GM21737 (cell line): ENCODE measurements around the gene CDKN2B-AS1.

ENCODE experiments used
- ATAC-seq: cut with Tn5 transposase; IDR thresholded peaks from one replicate; pipeline ENCODE4 v1.9.1; 2021; ENCODE audit warnings: mild to moderate bottlenecking, moderate library complexity; ENCODE audit not compliant: unreplicated experiment

The CDKN2B-AS1 gene

DNA sequence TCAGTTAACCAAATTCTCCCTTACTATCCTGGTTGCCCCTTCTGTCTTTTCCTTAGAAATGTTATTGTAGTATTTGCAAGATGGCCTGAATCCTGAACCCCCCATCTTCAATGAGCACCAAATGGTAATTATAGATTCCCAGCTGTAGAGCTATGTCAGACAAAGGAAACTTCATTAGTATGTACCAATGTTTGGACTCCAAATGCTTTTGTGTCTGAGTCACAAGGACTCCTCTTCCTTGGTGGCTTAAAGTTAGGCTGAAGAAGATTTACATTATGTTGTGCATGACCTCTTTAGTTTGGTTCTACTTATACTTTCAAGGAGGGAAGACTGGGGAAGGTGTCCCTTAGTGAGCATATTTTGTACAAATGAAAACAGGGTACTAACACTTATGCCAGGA, 120.4 kb downstream of the CDKN2B-AS1 start:
- ATAC-seq = no peak

DNA sequence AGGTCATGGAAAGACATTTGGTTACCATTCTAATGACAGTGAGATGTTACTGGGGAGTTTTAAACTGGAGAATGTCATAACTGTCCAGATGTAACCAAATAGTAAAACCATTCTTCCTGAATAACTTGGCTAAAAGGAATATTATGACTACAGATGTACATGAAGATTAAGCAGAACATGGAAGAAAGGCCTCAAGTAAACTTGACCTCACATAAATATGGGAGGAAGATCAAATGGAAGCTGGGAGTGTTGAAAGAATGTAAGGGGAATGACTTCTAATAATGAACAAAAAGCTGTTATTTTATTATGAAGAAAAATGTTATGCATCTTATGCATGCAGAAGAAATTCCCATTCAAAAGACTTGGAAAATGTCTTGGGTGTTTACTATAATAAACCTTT, 122.2 kb downstream of the CDKN2B-AS1 start:
- ATAC-seq = no peak

DNA sequence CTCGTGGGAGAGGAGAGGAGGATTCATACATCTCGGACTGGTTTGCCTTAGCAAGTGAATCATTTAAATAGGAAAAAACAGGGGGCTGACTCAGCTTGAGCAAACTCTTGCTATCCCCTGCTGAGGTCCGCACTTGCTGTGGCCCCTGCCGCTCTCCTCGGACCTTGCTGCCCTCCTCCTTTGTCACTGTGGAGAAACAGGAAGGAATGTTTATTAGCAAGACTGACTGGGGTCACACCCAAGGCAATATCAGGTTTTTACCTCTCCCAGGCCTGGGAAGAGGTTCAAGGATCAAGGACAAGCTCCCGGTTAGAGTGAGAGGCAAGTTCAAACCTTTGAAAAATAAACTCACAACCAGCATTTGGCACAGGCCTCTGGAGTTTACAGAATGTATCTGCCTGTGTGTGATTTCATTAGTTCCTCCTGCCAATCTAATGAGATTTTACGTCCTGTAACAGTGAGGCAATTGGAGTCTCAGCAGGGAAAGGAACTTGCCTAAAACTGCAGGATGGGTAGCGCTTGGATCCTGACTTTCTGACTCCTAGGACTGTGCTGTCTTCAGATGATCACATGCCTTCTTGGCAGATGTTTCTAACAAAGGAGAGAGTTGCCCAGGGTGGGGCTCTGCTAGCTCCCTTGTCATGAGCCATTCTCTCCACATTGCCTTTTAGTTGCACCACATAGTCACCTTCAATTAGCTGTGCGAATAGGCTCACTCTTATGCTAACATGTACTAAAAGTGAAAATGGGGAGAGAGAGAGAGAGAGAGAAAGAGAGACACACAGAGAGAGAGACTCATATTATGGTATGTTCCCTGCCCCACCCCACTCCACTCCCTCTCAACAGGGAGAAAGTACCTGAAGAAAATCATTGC, 123.2 kb downstream of the CDKN2B-AS1 start:
- no peak for ATAC-seq

DNA sequence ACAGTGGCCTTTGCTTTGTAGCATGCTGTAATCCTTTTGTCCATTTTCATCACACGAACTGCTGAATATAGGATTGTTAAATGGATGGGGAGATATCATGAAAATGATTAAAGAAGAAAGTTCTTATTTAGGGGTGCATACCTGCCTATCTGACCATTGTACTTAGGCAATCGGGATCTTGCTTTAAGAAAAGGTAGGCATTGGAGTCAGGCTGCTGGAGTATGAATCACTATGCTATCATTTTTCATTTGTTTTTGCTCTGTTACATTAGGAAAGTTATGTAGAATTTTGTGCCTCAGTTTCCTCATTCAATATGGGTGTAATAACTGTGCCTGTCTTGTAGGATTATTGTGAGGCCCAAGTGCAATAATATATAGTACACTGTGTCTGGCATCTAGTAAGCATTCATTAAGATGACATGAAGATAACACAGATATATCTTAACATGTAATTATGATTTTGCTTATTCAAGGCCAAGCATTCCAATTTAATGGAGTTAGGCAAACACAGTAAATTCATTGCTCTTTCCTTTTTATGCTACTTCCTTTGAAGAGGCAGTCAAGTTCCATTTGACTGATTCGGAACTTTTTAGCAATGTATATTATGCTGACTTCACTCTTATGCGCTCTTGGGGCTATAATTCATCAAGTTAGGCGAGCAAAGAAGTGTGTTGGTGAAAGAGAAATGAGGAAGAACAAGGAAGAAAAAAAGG, 124.4 kb downstream of the CDKN2B-AS1 start:
- ATAC-seq = no peak

DNA sequence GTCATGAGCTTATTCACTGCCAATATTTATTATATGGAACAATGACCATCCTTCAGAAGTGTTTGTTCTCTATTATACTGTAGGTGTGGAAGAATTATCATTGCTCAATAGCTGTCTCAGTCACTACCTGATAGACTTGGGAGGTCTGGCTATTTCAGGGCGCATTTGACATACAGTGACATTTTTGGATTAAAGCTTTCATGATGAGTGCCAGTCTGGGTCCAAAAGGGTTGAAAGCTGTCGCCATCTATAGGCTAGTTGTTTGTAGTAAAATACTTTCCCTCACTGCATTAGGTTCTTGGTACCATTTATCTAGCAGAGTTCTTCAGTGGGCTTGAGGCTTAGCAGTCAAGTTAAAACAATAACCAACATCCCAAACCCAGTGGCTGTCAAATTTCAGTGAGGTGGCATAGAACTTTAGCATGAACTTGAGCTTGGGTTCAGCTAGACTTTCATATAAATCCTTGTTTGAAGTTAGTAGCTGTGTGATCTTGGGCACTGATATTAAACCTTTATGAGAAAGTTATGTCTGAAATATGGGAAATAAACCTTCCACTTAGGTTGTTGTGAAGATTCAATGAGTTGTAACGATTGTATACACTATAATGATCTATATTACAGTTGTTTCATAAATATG, 125.0 kb downstream of the CDKN2B-AS1 start:
- no peak for ATAC-seq

DNA sequence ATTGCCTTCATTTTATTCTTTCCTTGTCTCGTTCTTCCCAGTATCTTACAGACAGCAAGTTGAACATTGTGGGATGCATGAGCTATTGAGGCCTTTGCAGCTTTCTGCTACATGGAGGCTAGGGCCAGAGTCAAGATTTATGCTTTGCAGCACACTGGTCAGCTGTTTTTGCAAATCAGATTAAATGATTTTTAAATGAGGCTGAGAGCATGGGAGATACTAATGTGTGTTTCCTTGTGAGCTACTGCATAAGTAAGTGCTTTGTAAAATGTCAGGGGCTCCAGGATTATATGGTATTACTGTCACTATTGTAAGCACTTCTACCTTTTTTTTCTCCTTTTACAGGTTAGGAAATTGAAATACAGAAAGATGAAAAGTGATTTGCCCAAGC, 125.6 kb downstream of the CDKN2B-AS1 start:
- ATAC-seq = no peak

DNA sequence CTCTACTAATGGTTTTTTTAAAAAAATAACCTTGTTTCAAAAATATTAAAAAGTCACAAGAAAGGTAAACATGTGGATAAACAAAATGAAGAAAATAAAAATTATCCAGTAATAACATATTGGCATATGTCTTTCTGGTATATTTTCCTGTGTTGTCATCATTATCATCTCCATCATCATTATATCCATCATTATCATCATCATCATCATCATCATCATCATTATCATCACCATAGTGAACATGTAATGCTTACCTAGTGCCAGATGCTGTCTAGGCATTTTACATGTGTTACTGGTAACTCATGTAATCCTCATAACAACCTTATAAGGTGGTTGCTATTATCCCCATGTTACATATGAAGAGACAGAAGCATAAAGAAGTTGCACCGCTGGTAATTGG, 126.0 kb downstream of the CDKN2B-AS1 start:
- no peak for ATAC-seq

DNA sequence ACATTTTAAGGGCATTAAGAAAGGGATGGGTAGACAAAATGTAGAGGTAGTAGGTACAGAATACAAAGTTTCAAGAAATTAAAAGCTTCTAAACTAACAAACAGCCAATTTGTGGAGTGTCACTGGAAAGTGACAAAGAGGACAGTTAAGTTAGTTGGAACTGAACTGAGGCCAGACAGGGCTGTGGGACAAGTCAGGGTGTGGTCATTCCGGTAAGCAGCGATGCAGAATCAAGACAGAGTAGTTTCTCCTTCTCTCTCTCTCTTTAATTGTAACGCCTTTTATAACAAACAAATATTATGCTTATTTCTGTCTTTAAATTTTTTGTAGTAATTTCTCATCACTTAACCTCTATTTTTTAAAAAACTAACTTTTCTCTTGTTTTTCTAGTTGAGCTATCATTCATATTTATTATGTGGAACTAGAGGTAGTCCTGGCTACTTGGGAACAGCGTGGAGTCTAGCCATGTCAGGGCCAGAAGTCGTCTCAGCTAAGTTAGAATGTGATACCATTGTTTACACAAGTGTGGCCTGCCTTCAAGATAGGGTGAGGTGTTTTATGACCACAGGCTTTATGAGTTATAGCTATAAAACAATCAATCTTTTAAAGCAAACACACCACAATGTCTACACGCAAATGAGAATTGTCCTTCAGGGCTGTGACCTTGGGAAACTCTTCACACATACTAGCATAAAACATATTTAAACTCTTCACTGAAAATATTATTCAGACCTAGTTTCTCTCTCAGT, 129.8 kb downstream of the CDKN2B-AS1 start:
- ATAC-seq = no peak

DNA sequence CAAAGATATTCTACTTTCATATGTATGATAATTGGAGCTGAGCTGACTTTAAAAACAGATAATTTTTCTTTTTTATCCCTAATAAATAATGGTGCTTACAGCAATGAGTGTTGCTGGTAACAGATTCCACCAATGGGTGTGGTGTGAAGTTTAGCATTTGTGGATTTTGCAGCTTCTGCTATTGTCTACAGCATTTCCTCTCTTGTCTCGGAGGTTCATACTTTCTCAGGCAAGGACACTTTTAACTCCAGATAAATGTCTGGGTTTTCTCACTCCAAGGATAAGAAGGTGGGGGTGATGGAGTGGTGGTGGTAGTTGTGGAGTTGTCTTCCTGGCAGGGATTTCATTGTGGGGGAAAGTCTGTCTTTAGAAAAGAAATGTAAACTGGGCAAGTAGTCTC, 134.5 kb downstream of the CDKN2B-AS1 start:
- ATAC-seq = no peak

DNA sequence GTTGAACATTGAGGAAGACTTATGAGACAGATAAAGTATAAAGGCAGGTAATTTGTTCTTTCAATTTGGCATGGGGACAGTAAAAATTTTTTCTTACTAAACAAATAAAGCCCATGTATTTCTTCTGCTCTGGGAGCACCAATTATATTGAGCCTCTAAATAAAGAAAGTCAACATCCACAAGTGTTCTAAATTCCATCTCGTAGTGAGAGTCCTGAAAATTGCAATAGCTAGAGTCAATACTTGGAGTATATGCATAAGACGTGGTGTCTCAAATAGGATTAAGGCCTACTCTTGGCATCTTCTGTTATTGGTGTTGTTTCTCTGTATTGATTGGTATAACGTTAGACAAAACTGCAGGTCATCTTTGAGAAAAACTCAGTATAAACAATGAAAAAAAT, 135.0 kb downstream of the CDKN2B-AS1 start:
- ATAC-seq = no peak

DNA sequence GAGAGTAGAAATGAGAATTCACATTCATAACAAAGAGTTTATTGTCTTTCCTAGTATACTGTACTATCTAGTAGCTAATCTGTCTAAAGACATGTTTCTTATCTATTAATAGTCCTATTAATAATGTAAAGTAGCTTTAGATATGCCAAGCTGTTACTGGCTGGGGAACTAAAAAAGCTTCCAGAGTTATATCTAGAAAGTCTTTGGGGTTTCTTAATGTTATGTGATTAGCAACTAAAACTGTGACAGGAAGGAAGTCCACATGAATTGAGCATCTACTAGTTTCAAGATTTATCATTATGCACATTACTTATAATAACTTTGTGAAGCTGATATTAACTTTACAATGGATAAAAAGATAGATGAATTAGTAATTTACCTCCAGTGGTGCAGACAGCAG, 137.2 kb downstream of the CDKN2B-AS1 start:
- ATAC-seq = no peak

DNA sequence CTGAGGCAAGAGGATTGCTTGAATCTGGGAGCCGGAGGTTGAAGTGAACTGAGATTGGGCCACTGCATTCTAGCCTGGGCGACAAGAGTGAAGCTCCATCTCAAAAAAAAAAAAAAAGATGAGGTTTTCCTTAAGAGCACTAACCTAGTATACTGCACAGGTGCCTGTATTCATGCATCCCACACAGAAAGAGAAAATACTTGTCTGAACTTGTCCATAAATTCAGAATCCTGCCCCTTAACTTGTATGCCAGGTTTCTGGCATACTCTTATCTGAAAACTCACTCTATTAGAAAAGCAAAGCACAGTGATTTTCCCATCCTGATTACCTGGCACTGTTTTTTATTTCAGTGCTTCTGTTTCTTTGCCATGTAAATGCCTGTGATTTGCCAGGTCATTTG, 139.8 kb downstream of the CDKN2B-AS1 start:
- no peak for ATAC-seq

DNA sequence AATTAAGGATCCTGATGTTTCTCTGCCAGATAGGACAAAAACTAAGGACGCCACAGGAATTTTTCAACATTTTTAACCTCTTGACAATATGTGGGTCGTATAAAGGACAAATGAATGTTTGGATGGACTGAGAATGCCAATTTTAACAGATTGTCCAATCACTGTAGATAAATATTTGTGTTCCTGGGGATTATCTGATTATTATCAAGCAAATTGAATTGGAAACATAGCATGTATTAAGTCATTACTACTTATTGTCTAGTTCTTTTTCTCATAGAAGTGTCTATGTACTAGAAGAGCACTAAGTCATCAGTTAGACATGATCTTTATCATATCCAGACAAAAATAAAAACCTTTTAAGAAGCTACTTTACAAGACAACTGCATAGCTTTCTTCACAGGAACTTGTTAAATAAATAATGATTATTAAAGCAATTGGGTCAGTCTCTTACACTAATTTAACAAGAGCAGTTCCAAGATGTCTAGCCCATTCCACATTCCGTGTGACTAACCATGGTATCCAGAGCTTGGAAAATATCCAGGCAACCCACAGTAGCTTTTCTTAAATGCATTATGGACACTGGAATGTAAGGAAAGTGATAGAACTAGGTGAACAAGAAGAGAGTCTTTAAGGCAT, 142.0 kb downstream of the CDKN2B-AS1 start:
- ATAC-seq = no peak

DNA sequence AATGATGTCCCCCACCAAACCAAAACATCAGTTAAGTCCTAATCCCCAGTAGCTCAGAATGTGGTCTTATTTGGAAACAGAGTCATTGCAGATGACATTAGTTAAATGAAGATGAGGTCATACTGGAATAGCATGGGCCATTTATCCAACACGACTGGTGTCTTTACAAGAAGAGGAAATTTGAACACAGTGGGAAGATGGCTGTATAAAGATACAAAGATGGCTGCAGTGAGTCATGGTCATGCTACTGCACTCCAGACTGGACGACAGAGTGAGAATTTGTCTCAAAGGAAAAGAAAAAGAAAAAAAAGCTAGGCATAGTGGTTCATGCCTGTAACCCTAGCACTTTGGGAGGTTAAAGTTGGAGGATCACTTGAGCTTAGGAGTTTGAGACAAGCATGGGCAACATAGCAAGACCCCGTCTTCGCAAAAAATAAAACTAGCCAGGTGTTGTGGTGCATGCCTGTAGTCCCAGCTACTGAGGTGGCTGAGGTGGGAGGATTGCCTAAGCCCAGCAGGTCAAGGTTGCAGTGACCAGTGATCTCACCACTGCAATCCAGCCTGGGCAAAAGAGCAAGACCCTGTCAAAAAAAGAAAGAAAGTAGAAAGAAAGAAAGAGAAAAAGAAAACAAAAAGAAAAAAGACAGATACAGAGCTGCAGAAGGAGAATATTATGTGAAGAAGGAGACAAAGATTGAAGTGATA, 144.5 kb downstream of the CDKN2B-AS1 start:
- no peak for ATAC-seq

DNA sequence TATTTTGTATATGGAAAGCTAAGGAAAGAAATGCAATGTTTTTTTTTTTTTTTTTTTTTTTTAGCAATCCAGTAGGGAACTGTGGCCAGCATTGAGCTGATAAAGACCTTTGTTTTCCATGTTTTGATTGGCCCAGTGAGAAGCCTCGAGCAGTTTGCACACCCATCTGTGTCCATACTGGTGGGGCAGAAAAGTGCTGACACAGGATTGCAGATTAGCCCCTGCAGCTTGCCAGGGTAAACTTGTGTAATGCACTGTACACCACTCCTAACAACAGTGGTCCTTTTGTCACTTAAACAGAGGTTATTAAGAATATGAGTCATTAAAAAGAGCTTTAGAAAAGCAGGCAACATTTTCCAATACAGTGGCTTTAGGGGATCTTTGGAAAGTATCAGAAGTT, 147.3 kb downstream of the CDKN2B-AS1 start:
- ATAC-seq = no peak

DNA sequence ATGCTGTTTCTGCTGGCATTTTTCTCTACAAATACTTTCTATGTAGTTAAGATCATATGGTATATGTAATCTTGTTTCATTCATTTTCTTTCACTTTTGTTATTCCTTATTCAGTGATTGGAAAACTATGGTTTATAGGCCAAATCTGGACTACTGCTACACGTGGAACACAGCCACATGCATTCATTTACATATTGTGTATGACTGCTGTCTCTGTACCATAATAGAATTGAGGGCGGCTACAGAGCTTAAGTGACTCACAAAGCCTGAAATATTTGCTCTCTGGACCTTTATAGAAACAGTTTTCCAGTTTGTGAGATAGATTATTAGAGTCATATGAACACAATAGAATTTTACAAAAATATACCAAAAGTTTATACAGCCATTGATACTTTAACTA, 148.1 kb downstream of the CDKN2B-AS1 start:
- no peak for ATAC-seq

DNA sequence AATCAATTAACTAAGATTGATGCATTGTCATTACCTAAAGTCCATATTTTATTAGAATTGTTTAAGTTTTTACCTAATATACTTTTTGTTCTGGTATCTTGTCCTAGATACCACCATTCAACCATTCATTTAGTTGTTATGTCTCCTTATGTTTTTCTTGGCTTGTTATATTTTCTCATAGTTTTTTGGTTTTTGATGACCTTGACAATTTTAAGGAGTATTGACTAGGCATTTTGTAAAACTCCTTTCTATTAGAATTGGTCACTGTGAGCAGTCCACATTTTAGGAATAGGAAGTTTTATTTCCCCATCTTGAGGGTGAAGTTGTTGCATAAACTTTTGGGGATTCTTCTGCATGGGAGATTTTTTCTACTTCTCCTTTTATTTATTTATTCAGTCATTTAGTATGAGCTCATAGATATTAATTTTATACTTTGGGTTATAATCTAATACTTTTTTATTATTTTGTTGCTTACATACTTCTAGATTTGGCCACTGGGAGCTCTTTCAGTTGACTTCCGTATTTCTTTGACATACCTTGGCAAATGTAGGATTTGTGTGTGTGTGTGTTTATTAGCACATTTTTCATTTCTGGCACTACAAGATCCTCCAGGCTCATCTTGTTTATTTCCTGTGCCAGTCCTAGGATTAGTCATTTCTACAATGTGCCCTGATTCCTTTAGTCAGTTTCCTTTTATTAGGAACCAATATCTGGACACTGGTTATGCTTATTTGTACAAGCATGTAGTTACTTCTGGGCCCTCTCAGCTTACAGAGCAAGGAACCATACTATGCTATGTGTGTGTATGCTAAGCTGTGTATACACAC, 149.4 kb downstream of the CDKN2B-AS1 start:
- no peak for ATAC-seq

DNA sequence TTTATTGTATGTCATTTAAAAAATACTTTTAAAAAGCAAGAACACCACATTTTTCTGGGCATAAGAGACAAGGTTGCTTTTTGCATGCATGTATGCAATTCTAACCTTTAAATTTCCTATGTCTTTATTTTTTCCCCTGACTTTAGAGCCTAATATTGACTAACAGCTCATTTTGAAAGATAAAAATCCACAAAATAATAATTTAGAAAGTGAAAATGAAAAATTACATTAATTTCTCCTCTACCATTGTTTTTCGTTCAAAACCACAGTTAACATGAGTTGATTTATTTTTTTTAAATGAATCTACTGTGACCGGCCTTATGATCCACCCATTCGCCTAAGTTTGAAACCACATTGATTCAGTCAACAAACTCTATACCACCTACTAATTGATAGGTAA, 152.0 kb downstream of the CDKN2B-AS1 start:
- no peak for ATAC-seq

DNA sequence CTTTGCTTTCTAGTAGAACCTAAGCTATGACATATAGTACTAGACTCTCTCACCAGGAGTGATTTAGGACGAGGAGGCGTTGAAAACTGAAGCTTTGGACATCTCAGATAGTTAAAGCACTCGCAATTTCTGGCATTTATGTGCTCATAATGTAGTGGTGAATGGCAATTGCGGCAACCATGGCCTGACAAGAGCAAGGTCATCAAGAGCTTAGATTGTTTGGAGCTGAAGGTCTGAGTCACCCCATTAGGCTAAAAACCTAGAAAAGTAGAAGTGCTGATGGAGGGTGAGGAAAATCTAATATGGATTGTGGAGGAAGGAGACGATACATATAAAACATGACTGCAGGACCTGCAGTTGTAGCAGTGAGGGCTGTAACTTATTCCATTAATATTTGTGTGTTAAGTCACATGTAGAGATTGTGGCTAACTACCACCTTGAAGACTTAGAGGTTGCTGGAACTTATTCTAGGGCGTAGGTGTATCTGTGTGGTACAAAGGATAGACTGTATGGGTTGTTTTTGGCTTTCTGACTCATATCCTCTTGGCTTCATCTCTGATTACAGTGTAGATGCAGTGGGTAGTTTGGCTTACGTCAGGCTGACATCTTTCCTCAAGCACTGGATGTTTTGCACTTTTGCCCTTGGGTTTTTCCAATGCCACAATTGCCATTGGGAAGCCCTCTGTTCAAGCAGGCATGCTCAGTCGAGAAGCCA, 153.4 kb downstream of the CDKN2B-AS1 start:
- ATAC-seq = no peak
